Neural cell (in vitro differentiated cells): Measurements from ENCODE around the gene KCTD16.

Experiments
- CTCF ChIP-seq: fragments of 450-650 bp; IDR thresholded peaks from 2 replicates; pipeline ENCODE4 v1.5.1; 2014; ENCODE audit warnings: antibody characterized with exemption, mild to moderate bottlenecking, moderate library complexity; ENCODE audit not compliant: poor library complexity, severe bottlenecking
- RAD21 ChIP-seq: fragments of 450-650 bp; conservative IDR thresholded peaks from 2 replicates; pipeline ENCODE4 v1.6.1; 2014; ENCODE audit warnings: antibody characterized with exemption, mild to moderate bottlenecking, moderate library complexity
- TF ChIP-seq, protein P1 (sequence below): IDR thresholded peaks from 2 replicates; pipeline ENCODE4 v1.6.1; 2012; ENCODE audit warnings: borderline replicate concordance

DNA sequence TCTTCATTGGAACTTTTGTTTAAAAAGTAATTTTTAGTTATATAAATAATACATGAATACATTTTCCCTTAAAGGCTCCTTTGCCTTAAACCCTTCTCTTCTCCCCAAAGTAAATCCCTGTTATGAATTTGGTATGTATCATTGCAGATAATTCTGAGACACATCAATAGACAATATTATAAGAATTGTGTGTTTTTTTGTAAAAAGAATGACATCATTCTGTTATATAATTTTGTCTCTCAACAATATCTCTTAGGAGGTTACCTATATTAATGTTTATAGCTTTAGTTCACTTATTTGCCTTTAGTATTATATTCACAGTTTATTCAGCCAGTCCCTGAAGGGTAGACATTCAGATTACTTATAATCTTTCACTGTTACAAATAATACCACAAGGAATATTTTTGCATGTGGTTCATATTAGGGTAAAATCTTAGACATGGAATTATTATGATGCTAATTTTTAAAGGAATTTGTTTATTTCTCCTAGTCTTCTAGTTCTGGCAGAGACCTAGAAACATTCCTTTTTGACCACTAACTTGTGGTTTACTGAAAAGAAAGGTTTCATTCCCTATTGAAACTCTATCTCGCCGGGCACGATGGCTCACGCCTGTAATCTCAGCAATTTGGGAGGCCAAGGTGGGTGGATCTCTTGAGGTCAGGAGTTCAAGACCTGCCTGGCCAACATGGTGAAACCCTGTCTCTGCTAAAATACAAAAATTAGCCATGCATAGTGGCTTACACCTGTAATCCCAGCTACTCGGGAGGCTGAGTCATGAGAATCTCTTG is 105.6 kb downstream of the KCTD16 start:
- TF ChIP-seq, protein P1, sequence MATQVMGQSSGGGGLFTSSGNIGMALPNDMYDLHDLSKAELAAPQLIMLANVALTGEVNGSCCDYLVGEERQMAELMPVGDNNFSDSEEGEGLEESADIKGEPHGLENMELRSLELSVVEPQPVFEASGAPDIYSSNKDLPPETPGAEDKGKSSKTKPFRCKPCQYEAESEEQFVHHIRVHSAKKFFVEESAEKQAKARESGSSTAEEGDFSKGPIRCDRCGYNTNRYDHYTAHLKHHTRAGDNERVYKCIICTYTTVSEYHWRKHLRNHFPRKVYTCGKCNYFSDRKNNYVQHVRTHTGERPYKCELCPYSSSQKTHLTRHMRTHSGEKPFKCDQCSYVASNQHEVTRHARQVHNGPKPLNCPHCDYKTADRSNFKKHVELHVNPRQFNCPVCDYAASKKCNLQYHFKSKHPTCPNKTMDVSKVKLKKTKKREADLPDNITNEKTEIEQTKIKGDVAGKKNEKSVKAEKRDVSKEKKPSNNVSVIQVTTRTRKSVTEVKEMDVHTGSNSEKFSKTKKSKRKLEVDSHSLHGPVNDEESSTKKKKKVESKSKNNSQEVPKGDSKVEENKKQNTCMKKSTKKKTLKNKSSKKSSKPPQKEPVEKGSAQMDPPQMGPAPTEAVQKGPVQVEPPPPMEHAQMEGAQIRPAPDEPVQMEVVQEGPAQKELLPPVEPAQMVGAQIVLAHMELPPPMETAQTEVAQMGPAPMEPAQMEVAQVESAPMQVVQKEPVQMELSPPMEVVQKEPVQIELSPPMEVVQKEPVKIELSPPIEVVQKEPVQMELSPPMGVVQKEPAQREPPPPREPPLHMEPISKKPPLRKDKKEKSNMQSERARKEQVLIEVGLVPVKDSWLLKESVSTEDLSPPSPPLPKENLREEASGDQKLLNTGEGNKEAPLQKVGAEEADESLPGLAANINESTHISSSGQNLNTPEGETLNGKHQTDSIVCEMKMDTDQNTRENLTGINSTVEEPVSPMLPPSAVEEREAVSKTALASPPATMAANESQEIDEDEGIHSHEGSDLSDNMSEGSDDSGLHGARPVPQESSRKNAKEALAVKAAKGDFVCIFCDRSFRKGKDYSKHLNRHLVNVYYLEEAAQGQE: no peak
- no peak for TF ChIP-seq CTCF
- TF ChIP-seq RAD21: no peak
